Stomach (tissue), 4 donors: Measurements from ENCODE around the gene TMEM207.

Experiments used
- POLR2AphosphoS5 ChIP-seq, 3 donors: sonication (generic); formaldehyde crosslinking; IDR thresholded peaks; one replicate each; pipeline ENCODE4 v1.6.1; 2016; ENCODE audit warnings: antibody characterized with exemption in 3 of 3
- TF ChIP-seq, protein P1 (sequence below), 7 experiments: fragments of 450-650 bp in 4 of 7; fragments of 200-600 bp in 3 of 7; sonication (generic) in 3 of 7; IDR thresholded peaks; one replicate each; pipeline ENCODE4 v1.5.1; 2016 to 2019; ENCODE audit warnings: antibody characterized with exemption in 7 of 7, control low read depth in 2 of 7, mild to moderate bottlenecking in 1 of 7

GRCh38 chr3:190432216-190432615 lies 17.5 kb downstream of the TMEM207 start:
- TF ChIP-seq, protein P1, sequence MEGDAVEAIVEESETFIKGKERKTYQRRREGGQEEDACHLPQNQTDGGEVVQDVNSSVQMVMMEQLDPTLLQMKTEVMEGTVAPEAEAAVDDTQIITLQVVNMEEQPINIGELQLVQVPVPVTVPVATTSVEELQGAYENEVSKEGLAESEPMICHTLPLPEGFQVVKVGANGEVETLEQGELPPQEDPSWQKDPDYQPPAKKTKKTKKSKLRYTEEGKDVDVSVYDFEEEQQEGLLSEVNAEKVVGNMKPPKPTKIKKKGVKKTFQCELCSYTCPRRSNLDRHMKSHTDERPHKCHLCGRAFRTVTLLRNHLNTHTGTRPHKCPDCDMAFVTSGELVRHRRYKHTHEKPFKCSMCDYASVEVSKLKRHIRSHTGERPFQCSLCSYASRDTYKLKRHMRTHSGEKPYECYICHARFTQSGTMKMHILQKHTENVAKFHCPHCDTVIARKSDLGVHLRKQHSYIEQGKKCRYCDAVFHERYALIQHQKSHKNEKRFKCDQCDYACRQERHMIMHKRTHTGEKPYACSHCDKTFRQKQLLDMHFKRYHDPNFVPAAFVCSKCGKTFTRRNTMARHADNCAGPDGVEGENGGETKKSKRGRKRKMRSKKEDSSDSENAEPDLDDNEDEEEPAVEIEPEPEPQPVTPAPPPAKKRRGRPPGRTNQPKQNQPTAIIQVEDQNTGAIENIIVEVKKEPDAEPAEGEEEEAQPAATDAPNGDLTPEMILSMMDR (IDR thresholded peaks at IDR 0.05) = no peak
- no peak for TF ChIP-seq POLR2AphosphoS5 (IDR thresholded peaks at IDR 0.05)
